Measurements from ENCODE around the gene DNAJA4.

The DNAJA4 gene

GRCh38 chr15:78322243-78322642 lies 57.9 kb downstream of the DNAJA4 start (continued):
- no peak for TF ChIP-seq KLF8 (tag by site-specific recombination; IDR thresholded peaks at IDR 0.05)
- TF ChIP-seq ZBTB21 (tag by site-specific recombination; IDR thresholded peaks at IDR 0.05): peak; percentile 87
- TF ChIP-seq YY2 (tag by site-specific recombination; IDR thresholded peaks at IDR 0.05): no peak
- TF ChIP-seq, protein P1, sequence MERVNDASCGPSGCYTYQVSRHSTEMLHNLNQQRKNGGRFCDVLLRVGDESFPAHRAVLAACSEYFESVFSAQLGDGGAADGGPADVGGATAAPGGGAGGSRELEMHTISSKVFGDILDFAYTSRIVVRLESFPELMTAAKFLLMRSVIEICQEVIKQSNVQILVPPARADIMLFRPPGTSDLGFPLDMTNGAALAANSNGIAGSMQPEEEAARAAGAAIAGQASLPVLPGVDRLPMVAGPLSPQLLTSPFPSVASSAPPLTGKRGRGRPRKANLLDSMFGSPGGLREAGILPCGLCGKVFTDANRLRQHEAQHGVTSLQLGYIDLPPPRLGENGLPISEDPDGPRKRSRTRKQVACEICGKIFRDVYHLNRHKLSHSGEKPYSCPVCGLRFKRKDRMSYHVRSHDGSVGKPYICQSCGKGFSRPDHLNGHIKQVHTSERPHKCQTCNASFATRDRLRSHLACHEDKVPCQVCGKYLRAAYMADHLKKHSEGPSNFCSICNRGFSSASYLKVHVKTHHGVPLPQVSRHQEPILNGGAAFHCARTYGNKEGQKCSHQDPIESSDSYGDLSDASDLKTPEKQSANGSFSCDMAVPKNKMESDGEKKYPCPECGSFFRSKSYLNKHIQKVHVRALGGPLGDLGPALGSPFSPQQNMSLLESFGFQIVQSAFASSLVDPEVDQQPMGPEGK (tag by site-specific recombination; IDR thresholded peaks at IDR 0.05): peak; percentile 82
- no peak for TF ChIP-seq TCF7L2 (IDR thresholded peaks at IDR 0.05; ENCODE audit: borderline replicate concordance, low read depth, low read length)
- TF ChIP-seq ZNF830 (tag by site-specific recombination; IDR thresholded peaks at IDR 0.05; ENCODE audit: low read depth): no peak
- TF ChIP-seq ZSCAN4 (tag by site-specific recombination; IDR thresholded peaks at IDR 0.05): no peak
- TF ChIP-seq HIC1 (tag by site-specific recombination; IDR thresholded peaks at IDR 0.05): peak; percentile 70; the same call in 1 of the 2 replicates
- no peak for TF ChIP-seq KLF9 (tag by site-specific recombination; IDR thresholded peaks at IDR 0.05; ENCODE audit: low read depth)
- TF ChIP-seq ZNF423 (tag by site-specific recombination; IDR thresholded peaks at IDR 0.05): peak; percentile 63
- no peak for TF ChIP-seq ZNF354C (tag by site-specific recombination; IDR thresholded peaks at IDR 0.05; ENCODE audit: borderline replicate concordance, low read depth)
- TF ChIP-seq ZSCAN30 (tag by site-specific recombination; IDR thresholded peaks at IDR 0.05): peak; percentile 72; the same call in 1 of the 2 replicates
- no peak for TF ChIP-seq ZNF10 (tag by site-specific recombination; IDR thresholded peaks at IDR 0.05)
- peak; percentile 96 for TF ChIP-seq ZEB2 (tag by site-specific recombination; IDR thresholded peaks at IDR 0.05)
- TF ChIP-seq ZNF837 (tag by site-specific recombination; IDR thresholded peaks at IDR 0.05): no peak
- TF ChIP-seq MZF1 (tag by site-specific recombination; IDR thresholded peaks at IDR 0.05; ENCODE audit: borderline replicate concordance): no peak
- TF ChIP-seq ZSCAN23 (tag by site-specific recombination; IDR thresholded peaks at IDR 0.05): no peak; the same call in 1 of the 2 replicates
- TF ChIP-seq, protein P2, sequence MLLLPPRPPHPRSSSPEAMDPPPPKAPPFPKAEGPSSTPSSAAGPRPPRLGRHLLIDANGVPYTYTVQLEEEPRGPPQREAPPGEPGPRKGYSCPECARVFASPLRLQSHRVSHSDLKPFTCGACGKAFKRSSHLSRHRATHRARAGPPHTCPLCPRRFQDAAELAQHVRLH (tag by site-specific recombination; IDR thresholded peaks at IDR 0.05): no peak
- TF ChIP-seq ZNF560 (tag by site-specific recombination; IDR thresholded peaks at IDR 0.05; ENCODE audit: borderline replicate concordance): no peak
- no peak for TF ChIP-seq ZFHX2 (tag by site-specific recombination; conservative IDR thresholded peaks at IDR 0.05)
- no peak for TF ChIP-seq ZNF785 (tag by site-specific recombination; IDR thresholded peaks at IDR 0.05)
- peak; percentile 81; the same call in 1 of the 2 replicates for TF ChIP-seq ZNF324 (tag by site-specific recombination; IDR thresholded peaks at IDR 0.05)
- TF ChIP-seq, protein P3, sequence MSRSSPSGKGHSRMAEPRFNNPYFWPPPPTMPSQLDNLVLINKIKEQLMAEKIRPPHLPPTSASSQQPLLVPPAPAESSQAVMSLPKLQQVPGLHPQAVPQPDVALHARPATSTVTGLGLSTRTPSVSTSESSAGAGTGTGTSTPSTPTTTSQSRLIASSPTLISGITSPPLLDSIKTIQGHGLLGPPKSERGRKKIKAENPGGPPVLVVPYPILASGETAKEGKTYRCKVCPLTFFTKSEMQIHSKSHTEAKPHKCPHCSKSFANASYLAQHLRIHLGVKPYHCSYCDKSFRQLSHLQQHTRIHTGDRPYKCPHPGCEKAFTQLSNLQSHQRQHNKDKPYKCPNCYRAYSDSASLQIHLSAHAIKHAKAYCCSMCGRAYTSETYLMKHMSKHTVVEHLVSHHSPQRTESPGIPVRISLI (tag by site-specific recombination; IDR thresholded peaks at IDR 0.05): no peak
- TF ChIP-seq, protein P4, sequence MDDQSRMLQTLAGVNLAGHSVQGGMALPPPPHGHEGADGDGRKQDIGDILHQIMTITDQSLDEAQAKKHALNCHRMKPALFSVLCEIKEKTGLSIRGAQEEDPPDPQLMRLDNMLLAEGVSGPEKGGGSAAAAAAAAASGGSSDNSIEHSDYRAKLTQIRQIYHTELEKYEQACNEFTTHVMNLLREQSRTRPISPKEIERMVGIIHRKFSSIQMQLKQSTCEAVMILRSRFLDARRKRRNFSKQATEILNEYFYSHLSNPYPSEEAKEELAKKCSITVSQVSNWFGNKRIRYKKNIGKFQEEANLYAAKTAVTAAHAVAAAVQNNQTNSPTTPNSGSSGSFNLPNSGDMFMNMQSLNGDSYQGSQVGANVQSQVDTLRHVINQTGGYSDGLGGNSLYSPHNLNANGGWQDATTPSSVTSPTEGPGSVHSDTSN (CRISPR knock-in tag; IDR thresholded peaks at IDR 0.05): no peak
- TF ChIP-seq RBAK (tag by site-specific recombination; IDR thresholded peaks at IDR 0.05): no peak
- TF ChIP-seq, protein P5, sequence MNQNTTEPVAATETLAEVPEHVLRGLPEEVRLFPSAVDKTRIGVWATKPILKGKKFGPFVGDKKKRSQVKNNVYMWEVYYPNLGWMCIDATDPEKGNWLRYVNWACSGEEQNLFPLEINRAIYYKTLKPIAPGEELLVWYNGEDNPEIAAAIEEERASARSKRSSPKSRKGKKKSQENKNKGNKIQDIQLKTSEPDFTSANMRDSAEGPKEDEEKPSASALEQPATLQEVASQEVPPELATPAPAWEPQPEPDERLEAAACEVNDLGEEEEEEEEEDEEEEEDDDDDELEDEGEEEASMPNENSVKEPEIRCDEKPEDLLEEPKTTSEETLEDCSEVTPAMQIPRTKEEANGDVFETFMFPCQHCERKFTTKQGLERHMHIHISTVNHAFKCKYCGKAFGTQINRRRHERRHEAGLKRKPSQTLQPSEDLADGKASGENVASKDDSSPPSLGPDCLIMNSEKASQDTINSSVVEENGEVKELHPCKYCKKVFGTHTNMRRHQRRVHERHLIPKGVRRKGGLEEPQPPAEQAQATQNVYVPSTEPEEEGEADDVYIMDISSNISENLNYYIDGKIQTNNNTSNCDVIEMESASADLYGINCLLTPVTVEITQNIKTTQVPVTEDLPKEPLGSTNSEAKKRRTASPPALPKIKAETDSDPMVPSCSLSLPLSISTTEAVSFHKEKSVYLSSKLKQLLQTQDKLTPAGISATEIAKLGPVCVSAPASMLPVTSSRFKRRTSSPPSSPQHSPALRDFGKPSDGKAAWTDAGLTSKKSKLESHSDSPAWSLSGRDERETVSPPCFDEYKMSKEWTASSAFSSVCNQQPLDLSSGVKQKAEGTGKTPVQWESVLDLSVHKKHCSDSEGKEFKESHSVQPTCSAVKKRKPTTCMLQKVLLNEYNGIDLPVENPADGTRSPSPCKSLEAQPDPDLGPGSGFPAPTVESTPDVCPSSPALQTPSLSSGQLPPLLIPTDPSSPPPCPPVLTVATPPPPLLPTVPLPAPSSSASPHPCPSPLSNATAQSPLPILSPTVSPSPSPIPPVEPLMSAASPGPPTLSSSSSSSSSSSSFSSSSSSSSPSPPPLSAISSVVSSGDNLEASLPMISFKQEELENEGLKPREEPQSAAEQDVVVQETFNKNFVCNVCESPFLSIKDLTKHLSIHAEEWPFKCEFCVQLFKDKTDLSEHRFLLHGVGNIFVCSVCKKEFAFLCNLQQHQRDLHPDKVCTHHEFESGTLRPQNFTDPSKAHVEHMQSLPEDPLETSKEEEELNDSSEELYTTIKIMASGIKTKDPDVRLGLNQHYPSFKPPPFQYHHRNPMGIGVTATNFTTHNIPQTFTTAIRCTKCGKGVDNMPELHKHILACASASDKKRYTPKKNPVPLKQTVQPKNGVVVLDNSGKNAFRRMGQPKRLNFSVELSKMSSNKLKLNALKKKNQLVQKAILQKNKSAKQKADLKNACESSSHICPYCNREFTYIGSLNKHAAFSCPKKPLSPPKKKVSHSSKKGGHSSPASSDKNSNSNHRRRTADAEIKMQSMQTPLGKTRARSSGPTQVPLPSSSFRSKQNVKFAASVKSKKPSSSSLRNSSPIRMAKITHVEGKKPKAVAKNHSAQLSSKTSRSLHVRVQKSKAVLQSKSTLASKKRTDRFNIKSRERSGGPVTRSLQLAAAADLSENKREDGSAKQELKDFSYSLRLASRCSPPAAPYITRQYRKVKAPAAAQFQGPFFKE (tag by site-specific recombination; IDR thresholded peaks at IDR 0.05; ENCODE audit: borderline replicate concordance): no peak

Data from HEK293 (cell line).